ENCODE results near the gene STIM1.
A peak's percentile ranks its signal among the peaks of the same experiment; 100 is the strongest.

STIM1 gene

DNA sequence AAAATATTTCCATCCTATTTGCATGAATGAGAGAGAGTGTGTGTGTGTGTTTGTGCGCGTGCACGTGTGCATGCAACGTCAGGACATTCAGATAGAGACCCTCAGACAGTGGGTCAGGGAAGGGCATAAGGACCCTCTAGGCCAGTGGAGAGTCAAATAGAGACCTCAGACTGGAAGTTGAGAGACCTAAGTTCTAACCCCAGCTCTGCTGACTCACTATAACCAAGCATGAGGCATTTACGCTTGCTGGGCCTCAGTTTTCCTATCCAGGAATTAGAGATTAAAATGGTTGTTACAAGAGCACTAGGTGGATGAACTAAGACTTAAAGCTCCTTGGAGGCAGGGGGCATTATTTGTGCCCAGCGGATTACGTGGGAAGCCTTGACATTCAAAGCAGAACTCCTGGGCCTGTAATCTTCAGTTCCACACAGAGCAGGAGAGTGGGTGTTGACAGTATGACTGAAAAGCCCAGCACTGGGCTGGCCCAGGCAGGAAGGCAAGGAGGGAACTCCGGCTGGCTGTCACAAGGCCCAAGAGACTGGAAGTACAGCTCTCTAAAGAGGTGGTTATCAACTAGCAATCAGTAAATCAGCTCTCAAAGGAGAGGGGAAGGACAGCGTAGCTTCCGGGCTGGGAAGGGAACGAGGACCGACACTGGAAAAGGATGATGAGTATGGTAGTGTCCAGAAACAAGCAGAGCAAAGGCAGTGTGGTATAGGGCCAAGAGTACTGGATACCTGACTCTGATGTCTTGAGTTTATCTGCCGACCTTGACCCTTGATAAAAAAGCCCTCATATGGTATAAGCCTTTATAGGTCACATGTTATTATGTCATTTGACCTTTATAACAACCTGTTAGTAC lies 23.9 kb upstream of the STIM1 start:
- no peak for DNase-seq

- DNase-seq, result no peak
These were observed 22.6 kb upstream of the STIM1 start for GRCh38 chr11:3832816-3833215.

GRCh38 chr11:3833449-3833848 lies 22.0 kb upstream of the STIM1 start:
- no peak for DNase-seq

- DNase-seq, result no peak
These were observed 21.2 kb upstream of the STIM1 start for GRCh38 chr11:3834349-3834663.

DNA sequence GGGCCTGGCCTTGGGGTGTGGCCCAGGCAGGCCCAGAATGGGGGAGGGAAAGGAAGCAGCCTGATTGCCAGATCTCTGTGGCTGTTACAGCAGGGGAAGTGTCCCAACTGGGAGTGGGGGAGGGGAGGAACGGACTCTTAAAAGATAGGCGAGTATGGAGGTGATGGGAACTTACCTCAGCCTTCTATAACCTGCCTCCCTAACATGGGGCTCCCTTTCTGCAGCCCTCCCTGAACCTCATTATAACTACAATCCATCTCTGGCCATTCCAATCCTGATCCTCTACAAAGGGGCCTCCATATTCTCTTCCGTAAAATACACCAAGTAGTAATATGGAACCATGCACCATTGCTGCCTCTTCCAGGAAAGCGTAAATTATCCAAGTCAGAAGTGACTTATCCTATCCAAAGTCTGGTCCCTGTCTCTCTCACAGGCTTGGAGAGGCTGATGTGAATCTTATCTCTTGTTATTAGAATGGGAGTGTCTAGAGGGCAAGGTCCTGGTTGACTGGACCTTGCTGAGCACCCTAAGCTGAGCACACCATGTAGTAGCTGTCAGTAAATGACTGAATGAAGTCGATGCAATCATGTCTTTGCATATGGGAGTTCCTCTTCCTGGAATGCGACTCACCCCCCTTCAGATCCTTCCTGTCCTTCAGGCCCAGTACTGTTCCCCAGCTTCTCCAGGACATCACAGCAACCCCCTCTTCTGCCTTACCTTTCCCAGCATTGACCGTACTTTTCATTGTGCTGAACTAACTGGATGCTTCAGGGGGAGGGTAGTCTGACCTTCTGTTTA lies 20.6 kb upstream of the STIM1 start:
- DNase-seq, result no peak

DNA sequence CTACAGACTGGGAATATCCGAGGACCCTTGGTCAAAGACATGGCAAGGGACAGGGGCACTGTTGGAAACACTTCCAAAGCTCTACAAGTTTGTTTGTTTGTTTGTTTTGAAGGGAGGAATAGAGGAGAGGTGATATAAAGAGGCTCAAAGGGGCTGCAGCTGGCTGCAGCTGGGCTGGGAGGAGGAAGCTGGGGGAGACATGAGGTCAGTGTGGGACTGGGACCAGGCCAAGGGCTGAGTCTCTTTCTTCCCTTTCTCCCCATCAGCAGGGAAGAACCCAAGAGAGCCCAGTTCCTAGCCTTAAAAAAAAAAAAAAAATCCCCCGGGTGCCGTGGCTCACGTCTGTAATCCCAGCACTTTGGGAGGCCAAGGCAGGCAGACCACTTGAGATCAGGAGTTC lies 19.7 kb upstream of the STIM1 start:
- DNase-seq, result no peak

DNA sequence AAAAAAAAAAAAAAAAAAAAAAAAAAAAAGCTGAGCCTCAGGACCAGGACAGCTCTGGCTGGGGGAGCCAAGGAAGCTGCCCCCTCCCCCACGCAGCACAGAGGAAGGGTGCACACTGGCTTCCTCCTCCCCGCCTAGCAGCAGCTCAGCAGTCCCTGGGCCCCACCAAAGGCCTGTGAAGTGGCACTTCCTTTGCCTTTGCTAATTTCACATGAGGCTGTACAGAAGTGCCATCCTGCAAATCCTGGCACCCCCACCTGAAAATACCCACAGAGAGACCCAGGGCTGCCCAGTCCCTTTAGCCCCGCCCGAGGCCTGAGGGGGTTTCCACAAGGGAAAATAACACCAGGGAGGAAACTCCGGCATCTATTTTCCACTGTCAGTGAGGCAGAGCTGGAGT lies 18.6 kb upstream of the STIM1 start:
- no peak for DNase-seq

- DNase-seq, result no peak
These were observed 17.7 kb upstream of the STIM1 start for GRCh38 chr11:3837793-3838192.

- DNase-seq, result no peak
These were observed 17.0 kb upstream of the STIM1 start for GRCh38 chr11:3838504-3838903.

- no peak for DNase-seq
These were observed 15.2 kb upstream of the STIM1 start for GRCh38 chr11:3840004-3840869.

DNA sequence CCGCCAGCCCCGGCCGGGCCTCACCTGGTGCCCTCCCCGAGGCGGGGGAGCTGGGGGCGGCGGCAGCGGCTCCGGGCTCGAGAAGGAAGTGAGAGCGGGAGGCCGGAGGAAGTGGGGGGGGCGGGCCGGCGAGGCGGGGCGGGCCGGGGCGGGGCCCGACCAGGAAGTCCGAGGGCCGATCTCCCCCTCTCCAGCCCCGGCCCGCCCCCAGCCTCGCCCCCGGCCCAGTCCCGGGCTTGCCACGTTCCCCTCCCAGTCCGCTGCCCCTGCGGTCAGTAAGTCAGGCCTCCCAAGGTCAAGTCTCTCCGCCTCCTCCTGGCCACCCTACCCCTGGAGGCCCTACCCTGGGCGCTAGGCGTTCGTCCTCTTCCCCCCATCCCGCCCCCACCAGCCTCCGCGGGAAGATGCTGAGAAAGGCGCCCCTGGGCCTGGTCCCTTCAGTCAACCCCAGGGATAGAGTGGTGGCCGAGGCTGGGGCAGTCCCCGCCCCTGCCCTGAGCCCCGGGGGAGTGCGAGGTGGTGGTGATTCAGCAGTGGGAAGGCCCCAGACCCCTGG lies 14.5 kb upstream of the STIM1 start, which contains the start of gene RHOG:
TSS of gene RHOG (minus strand) at position 90 of the 556 bp plus-strand sequence. CDS start 12,821 bp downstream, outside the sequence.
- DNase-seq, result no peak

DNA sequence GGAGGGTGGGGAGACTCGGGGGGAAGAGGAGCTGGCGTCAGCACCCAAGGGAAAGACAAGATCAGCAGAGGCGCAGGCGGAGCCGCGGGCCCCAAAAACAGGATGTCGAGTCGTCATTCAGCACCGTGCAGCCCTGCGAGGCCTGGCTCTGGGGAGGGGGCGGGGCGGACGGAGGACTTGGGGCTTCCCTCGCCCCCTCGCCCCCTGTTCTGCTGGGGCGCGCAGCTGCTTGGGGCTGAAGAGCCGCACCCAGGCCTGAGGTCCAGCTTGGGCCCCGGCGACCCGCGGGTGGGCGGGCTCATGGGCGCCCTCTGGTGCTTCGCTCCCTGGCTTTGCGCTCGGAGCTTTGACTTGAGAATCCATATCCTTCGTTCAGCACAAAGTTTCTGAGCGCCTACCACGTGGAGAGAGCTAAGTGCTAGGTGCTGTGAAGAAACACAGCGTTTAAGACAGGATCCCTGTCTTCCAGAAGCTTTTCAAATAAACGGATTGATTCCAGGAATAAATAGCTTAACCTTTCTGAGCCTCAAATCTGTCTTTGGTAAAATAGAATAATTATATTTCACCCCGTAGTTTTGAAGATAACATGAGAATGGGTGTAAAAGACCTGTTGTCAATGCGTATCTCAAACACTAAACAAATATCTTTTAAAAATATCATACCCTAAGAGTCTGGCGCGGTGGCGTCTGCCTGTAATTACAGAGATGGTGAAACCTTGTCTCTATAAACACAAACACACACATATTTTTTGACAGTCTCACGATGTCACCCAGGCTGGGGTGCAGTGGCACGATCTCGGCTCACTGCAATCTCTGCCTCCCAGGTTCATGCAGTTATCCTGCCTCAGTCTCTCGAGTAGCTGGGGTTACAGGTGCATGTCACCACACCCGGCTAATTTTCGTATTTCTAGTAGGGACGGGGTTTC lies 13.8 kb upstream of the STIM1 start:
- peak; percentile 89 for DNase-seq

- DNase-seq, result no peak
These were observed 12.1 kb upstream of the STIM1 start for GRCh38 chr11:3843326-3843725.

DNA sequence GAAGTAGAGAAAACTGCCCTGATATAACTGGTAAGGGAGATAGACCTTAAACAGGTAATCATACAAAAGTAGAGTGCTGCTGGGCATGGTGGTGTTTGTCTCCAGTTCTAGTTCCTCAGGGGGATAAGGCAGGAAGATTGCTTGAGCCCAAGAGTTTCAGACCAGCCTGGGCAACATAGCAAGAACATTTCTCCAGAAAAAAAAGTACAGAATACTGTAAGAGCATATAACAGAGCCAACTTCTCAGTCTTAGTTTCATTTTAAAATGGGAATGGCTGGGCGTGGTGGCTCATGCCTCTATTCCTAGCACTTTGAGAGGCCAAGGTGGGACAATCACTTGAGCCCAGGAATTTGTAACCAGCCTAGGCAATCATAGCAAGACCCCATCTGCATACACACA lies 10.2 kb upstream of the STIM1 start:
- no peak for DNase-seq

- no peak for DNase-seq
These were observed 9.8 kb upstream of the STIM1 start for GRCh38 chr11:3845670-3846069.

DNA sequence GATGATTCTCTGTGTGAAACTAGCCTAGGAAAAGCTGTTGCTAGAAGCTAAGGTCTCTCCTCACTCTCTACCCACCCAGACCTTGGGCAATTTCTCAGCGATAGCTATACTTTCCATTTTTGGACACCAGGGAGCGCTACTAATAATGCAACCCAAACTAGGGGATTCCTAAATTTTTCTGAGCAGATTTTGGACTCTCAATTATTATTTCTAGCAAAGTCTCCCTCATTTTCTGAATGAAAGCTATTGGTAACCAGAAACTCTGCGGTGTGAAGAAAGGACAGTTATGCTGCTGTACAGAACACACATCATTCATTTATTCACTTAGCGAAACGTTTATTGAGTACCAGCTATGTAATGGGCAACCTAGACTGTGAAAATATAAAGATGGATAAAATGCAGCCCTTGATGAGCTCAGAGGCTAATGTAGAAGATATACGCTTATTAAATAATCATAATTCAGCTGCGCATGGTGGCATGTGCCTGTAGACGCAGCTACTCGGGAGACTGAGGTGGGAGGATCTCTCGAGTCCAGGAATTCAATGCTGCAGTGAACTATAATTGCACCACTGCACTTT lies 6.1 kb upstream of the STIM1 start:
- peak; percentile 35 for DNase-seq

DNA sequence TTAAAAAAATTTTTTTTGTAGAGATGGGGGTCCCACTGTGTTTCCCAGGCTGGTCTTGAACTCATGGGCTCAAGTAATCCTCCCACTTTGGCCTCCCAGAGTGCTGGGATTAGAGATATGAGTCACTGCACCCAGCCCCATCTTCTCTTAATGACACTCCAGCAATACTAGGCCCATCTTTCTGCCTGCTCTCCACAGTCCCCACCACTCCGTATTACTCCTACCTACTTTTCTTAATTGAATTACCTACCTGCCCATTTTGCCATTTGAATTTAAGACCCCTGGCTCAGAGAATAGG lies 2.0 kb upstream of the STIM1 start:
- DNase-seq, result no peak

- DNase-seq, result peak; percentile 61
These were observed 1.4 kb upstream of the STIM1 start for GRCh38 chr11:3853899-3854659.

DNA sequence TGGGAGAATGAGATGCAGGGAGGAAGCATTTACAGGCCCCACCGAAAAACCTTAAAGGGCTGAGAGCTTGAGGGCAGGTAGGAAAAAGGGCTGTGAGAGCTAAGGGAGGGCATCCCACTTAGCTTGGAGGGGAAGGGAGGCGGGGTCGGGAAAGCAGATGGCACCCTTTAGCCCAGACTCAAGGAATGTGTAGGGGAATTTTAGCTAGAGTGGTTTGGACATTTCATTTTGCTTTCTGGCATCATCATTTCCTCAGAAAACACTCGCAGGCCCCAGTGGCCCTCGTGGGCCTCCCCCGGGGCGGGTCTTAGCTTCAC lies 846 bp upstream of the STIM1 start:
- no peak for DNase-seq

- DNase-seq, result peak; percentile 59
These were observed 486 bp downstream of the STIM1 start for GRCh38 chr11:3855808-3856491.

Data from activated CD4-positive, CD25-positive, alpha-beta regulatory T cell treated with anti-CD3 and anti-CD28 coated beads, Interleukin-2, amount 50 U/mL, for 72 hours (primary cell).